Stimulated activated naive CD8-positive, alpha-beta T cell treated with anti-CD3 and anti-CD28 coated beads, Interleukin-15, Interleukin-2, amounts not matched to agents 100 ng/mL and 50 ng/mL, for 24 hours (primary cell): Measurements from ENCODE around the gene HOXB4.
A peak's percentile ranks its signal among the peaks of the same experiment; 100 is the strongest.

ENCODE experiments used
- H3K27ac Mint-ChIP-seq: one replicate; pipeline ENCODE4 v1.8.0; 2021; ENCODE audit warnings: mild to moderate bottlenecking, mixed read lengths
- H3K27me3 Mint-ChIP-seq: one replicate; pipeline ENCODE4 v1.8.0; 2021; ENCODE audit warnings: mixed read lengths
- H3K36me3 Mint-ChIP-seq: one replicate; pipeline ENCODE4 v1.8.0; 2021; ENCODE audit warnings: low read depth, mixed read lengths
- H3K4me1 Mint-ChIP-seq: one replicate; pipeline ENCODE4 v1.8.0; 2021; ENCODE audit warnings: low read depth, mixed read lengths
- H3K4me3 Mint-ChIP-seq: one replicate; pipeline ENCODE4 v1.8.0; 2021; ENCODE audit warnings: mild to moderate bottlenecking, mixed read lengths
- H3K9me3 Mint-ChIP-seq: one replicate; pipeline ENCODE4 v1.8.0; 2021; ENCODE audit warnings: mixed read lengths

Gene HOXB4

GRCh38 chr17:48577946-48578615 lies at the start of gene HOXB4:
HOXB4 (minus strand) TSS chr17:48578350; CDS start chr17:48578319, 31 bp downstream.
- H3K4me1 Mint-ChIP-seq, result peaks cover 42% of the 10 kb centered on the region
- H3K9me3 Mint-ChIP-seq, result no peaks in the 10 kb centered on the region
- H3K27me3 Mint-ChIP-seq, result peaks cover 52% of the 10 kb centered on the region
- H3K36me3 Mint-ChIP-seq, result no peaks in the 10 kb centered on the region
- H3K4me3 Mint-ChIP-seq, result peak within 1 kb of the TSS; percentile 88
- H3K27ac Mint-ChIP-seq, result peak within 1 kb of the TSS; percentile 77

GRCh38 chr17:48627118-48627597 lies 49.0 kb upstream of the HOXB4 start:
- Mint-ChIP-seq H3K27ac (no peak overlapping the region), H3K4me1 (peaks cover 14% of the 10 kb centered on the region), H3K9me3 (no peaks in the 10 kb centered on the region), H3K4me3 (peak overlapping the region; percentile 83), H3K27me3 (peaks cover 85% of the 10 kb centered on the region), H3K36me3 (no peaks in the 10 kb centered on the region)

- H3K36me3 Mint-ChIP-seq, result no peaks in the 10 kb centered on the region
- peaks cover 14% of the 10 kb centered on the region for H3K4me1 Mint-ChIP-seq
- no peaks in the 10 kb centered on the region for H3K9me3 Mint-ChIP-seq
- H3K4me3 Mint-ChIP-seq, result peak within 1 kb of the TSS; percentile 83
- H3K27ac Mint-ChIP-seq, result peak within 1 kb of the TSS; percentile 89
- peaks cover 85% of the 10 kb centered on the region for H3K27me3 Mint-ChIP-seq
These were observed 48.3 kb upstream of the HOXB4 start, which contains the start of gene HOXB9 for GRCh38 chr17:48626245-48627117. HOXB9 (minus strand) TSS chr17:48626358; CDS start chr17:48626269, 89 bp downstream.

- no peak overlapping the region for H3K27ac Mint-ChIP-seq
- peaks cover 84% of the 10 kb centered on the region for H3K27me3 Mint-ChIP-seq
- H3K4me3 Mint-ChIP-seq, result peak overlapping the region; percentile 83
- peaks cover 14% of the 10 kb centered on the region for H3K4me1 Mint-ChIP-seq
- H3K36me3 Mint-ChIP-seq, result no peaks in the 10 kb centered on the region
- no peaks in the 10 kb centered on the region for H3K9me3 Mint-ChIP-seq
These were observed 47.5 kb upstream of the HOXB4 start for GRCh38 chr17:48625495-48626244.

GRCh38 chr17:48624544-48625494 lies 46.7 kb upstream of the HOXB4 start:
- Mint-ChIP-seq H3K36me3 (no peaks in the 10 kb centered on the region), H3K4me1 (peaks cover 14% of the 10 kb centered on the region), H3K27me3 (peaks cover 80% of the 10 kb centered on the region), H3K27ac (no peak overlapping the region), H3K4me3 (peak overlapping the region; percentile 83), H3K9me3 (no peaks in the 10 kb centered on the region)

- H3K4me3 Mint-ChIP-seq, result peak overlapping the region; percentile 35
- no peaks in the 10 kb centered on the region for H3K36me3 Mint-ChIP-seq
- H3K27ac Mint-ChIP-seq, result no peak overlapping the region
- H3K9me3 Mint-ChIP-seq, result no peaks in the 10 kb centered on the region
- peaks cover 19% of the 10 kb centered on the region for H3K4me1 Mint-ChIP-seq
- H3K27me3 Mint-ChIP-seq, result peaks cover 80% of the 10 kb centered on the region
These were observed 46.0 kb upstream of the HOXB4 start for GRCh38 chr17:48624118-48624517.

- H3K36me3 Mint-ChIP-seq, result no peaks in the 10 kb centered on the region
- peaks cover 24% of the 10 kb centered on the region for H3K4me1 Mint-ChIP-seq
- no peak overlapping the region for H3K27ac Mint-ChIP-seq
- no peaks in the 10 kb centered on the region for H3K9me3 Mint-ChIP-seq
- no peak overlapping the region for H3K4me3 Mint-ChIP-seq
- H3K27me3 Mint-ChIP-seq, result peaks cover 80% of the 10 kb centered on the region
These were observed 45.4 kb upstream of the HOXB4 start for GRCh38 chr17:48623583-48623982.

GRCh38 chr17:48622857-48623256 lies 44.7 kb upstream of the HOXB4 start:
- Mint-ChIP-seq H3K9me3 (no peaks in the 10 kb centered on the region), H3K4me1 (peaks cover 30% of the 10 kb centered on the region), H3K27me3 (peaks cover 80% of the 10 kb centered on the region), H3K27ac (no peak overlapping the region), H3K4me3 (no peak overlapping the region), H3K36me3 (no peaks in the 10 kb centered on the region)

- H3K36me3 Mint-ChIP-seq, result no peaks in the 10 kb centered on the region
- no peak overlapping the region for H3K27ac Mint-ChIP-seq
- H3K4me1 Mint-ChIP-seq, result peaks cover 33% of the 10 kb centered on the region
- peaks cover 81% of the 10 kb centered on the region for H3K27me3 Mint-ChIP-seq
- no peak overlapping the region for H3K4me3 Mint-ChIP-seq
- H3K9me3 Mint-ChIP-seq, result no peaks in the 10 kb centered on the region
These were observed 43.6 kb upstream of the HOXB4 start for GRCh38 chr17:48621410-48622392.

GRCh38 chr17:48620461-48621139 lies 42.5 kb upstream of the HOXB4 start:
- H3K9me3 Mint-ChIP-seq, result no peaks in the 10 kb centered on the region
- H3K4me3 Mint-ChIP-seq, result no peak overlapping the region
- H3K27ac Mint-ChIP-seq, result no peak overlapping the region
- H3K4me1 Mint-ChIP-seq, result peaks cover 26% of the 10 kb centered on the region
- no peaks in the 10 kb centered on the region for H3K36me3 Mint-ChIP-seq
- H3K27me3 Mint-ChIP-seq, result peaks cover 85% of the 10 kb centered on the region

- Mint-ChIP-seq H3K4me3 (peak overlapping the region; percentile 17), H3K36me3 (no peaks in the 10 kb centered on the region), H3K27ac (no peak overlapping the region), H3K4me1 (peaks cover 30% of the 10 kb centered on the region), H3K9me3 (no peaks in the 10 kb centered on the region), H3K27me3 (peaks cover 90% of the 10 kb centered on the region)
These were observed 41.8 kb upstream of the HOXB4 start for GRCh38 chr17:48619826-48620449.

GRCh38 chr17:48618256-48618896 lies 40.2 kb upstream of the HOXB4 start:
- Mint-ChIP-seq H3K27ac (no peak overlapping the region), H3K4me3 (peak overlapping the region; percentile 55), H3K27me3 (peaks cover 92% of the 10 kb centered on the region), H3K4me1 (peaks cover 44% of the 10 kb centered on the region), H3K9me3 (no peaks in the 10 kb centered on the region), H3K36me3 (no peaks in the 10 kb centered on the region)
